M059J (cell line): ENCODE results near the gene SFXN2. TPM values are rescaled to one million over a fixed set of nuclear protein-coding genes. Genes with fewer than 3 reads are reported as not detected.
"Not testable (repeated sequence)": the region's sequence is repeated elsewhere in the genome, so short reads cannot be mapped to it uniquely, and the experiment has no call there.

ENCODE experiments used
- DNase-seq: peaks from one replicate; pipeline ENCODE4 v3.0.0-alpha.2; 2012; ENCODE audit warnings: low read depth
- total RNA-seq: library from RNA; depleted of rRNA; stranded (reverse); fragments of >200 nt; shearing (Covaris generic); gene quantifications from 2 replicates; pipeline ENCODE4 v1.2.3, GENCODE V29; 2014; rRNA removed

The SFXN2 gene, protein sequence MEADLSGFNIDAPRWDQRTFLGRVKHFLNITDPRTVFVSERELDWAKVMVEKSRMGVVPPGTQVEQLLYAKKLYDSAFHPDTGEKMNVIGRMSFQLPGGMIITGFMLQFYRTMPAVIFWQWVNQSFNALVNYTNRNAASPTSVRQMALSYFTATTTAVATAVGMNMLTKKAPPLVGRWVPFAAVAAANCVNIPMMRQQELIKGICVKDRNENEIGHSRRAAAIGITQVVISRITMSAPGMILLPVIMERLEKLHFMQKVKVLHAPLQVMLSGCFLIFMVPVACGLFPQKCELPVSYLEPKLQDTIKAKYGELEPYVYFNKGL
- total RNA-seq: 0.98 and 4.5 TPM in 2 replicates

DNA sequence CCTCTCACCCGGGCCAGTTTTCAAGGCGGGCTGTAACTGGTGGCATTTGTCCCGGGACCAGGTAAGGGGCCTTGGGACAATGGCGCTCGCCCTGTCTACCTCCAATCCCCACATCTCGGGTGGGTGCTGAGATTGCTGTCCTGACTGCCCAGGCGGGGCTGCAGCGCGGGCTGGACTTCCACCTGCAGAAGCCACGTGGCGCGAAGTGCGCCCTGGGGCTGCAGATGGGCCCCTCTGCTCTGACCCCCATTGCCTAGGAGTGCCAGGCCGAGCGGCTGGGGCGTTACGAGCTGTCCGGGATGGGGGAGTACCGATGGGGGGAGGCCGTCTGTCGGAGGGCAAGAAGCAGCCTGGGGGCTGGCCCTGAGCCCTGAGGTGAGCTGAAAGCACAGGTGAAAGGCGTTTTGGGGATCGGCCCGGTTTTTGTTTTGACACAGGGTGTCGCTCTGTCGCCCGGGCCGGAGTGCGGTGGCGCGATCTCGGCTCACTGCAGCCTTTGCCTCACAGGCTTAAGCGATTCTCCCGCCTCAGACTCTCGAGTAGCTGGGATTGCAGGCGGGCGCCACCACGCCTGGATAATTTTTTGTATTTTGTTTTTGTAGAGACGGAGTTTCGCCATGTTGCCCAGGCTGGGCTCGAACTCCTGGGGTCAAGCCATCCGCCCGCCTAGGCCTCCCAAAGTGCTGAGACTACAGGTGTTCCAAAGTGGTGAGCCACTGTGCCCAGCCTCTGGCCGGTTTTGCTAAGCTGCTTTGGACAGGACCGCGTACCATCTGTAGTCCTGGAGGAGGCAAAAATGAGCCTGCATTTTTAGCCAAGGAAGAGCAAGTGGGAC is at the start of gene SFXN2:
SFXN2 (plus strand) TSS at position 16 of the 835 bp plus-strand sequence. CDS start 12,001 bp downstream, outside the sequence.
- DNase-seq: peak; percentile 31

DNA sequence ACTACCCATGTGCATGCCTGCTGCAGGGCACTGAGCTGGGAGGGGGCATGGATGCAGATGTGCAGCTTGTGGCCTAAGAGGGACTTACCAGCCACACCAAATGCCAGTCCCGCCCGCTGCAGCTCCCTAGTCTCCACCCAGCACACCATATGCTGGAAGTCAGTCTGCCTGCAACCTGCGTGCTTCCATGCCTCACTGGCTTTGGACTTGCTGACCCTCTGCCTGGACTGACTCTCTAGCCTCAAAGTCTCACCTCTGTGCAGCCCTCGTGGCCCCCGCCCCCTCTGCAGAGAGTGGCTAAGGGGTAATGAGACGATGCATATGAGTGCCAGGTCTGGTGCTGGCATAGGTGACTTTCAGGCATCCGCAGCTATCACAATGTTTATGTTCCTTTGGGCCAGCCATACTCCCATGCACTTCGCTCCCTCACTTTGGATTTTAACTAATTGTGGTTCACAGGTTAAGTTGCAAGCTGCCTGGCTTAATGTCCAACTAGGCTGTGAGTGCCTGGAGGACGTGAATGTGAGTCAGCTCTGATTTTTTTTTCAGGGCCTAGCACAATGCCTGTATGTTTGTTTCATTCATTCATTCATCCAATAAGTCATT is 48.4 kb upstream of the SFXN2 start:
- no peak for DNase-seq

DNA sequence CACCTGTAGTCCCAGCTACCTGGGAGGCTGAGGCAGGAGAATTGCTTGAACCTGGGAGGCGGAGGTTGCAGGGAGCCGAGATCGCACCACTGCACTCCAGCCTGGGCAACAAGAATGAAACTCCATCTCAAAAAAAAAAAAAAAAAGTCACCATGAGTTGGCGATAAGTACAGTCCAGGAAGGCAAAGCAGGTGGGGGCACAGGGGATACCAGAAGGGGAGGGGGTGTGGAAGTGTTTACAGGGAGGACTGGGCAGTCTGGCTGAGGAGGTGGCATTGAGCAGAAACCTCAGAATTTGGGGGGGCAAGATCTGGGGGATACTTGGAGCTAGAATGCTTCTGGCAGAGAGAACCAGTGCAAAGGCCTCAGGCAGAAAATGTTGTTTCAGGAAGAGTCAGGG is 47.0 kb upstream of the SFXN2 start:
- not testable (repeated sequence) for DNase-seq

DNA sequence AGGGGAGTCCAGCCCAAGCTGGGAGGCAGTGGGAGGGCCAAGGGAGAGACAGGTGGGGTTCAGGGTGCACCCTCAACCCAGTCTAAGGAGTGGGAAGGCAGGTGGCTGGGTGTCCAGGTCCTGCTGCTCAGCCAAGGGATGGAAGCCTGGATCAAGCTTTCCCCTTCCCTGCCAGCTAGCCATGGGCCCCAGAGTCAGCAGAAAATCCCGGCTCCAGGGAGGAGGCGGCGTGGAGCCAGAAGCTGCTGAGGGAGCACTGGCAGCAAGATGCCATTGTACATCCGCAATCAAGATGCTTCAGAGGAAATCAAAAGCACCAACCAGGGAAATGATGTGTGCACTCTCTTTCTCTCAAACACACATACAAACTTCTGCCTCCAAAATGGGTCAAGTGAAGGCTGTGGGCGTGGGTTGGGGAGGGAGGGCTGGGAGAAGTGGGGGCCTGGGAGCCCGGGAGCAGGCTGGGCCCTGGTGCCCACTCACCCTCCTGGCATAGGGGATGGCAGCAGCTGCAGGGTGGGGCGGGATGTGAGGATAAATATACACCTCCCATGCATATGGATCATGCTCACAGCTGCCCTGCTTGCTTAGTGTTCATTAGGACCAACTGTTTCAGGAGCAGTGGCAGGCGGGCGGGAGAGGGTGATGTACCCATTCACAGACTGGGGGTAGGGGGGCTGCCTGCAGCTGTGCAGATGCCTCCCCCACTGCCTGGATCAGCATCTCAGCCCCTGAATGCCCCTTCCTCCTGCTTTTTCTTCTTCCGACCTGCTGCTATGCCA is 45.9 kb upstream of the SFXN2 start:
- DNase-seq: no peak

DNA sequence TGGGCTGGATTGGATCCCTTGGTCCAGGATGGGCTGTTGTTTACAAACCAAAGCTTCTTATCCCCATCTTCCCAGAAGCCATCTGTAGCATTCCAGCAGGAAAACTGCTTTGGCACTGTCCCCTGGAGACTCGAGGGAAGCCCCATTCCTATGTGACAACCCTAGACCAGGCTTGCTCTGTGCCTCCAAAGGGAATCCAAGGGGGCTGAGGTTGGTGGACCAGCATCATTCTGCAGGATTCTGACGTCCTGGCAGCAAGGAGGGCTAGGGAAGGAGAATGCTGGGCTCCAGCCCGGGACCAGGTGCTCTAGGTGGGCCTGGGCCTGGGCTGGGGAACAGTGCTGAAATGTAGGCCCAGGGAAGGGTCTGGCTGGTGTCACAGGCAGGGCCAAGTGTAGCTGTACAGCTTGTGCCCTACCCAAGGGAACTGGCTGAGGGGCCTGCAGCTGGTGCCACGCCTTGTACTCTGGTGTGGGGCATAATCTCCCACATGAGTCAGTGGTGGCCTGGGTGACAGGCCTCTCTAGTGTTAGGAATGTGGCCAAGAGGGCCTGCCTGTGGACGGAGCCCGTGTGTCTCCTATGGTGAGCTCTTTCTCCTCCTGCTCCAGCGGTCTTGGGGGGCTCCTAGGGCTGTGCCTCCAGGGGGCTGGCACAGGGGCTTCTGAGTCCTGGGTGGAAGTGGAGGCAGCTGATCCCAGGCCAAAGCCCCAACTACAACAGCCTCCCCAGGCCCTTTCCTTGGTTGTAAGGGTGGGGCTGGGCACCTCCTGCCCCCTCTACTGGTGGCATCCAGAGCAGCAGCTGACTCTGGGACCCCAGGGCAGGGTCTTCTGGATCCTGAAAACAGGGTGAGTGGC is 45.0 kb upstream of the SFXN2 start:
- peak; percentile 74 for DNase-seq

DNA sequence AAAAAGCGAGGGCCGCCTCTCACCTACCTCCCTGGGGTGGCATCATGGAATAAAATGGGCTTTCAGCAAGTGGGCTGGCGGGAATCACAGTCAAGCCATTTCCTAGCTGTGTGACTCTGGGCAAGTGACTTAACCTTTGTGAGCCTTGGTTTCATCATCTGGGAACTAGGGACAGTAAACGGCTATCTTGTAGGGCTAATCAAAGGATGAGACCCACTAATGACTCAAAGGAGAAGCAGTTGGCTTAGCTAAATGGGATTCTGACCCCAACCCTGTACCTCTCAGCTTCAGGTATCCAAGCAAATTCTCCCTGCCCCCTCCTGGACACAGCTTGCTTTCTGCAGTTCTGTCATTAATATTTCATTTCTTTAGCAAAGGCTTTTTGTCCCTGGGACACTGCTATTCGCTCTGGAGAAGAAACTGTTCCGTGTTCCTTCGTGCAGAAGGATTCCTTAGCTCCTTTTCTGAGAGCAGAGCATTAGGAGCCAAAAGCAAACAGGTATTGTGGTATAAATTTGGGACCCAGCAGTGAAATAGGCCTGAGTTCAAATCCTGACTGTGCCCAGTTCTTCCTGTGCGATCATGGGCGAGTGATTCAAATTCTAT is 44.3 kb upstream of the SFXN2 start:
- no peak for DNase-seq

DNA sequence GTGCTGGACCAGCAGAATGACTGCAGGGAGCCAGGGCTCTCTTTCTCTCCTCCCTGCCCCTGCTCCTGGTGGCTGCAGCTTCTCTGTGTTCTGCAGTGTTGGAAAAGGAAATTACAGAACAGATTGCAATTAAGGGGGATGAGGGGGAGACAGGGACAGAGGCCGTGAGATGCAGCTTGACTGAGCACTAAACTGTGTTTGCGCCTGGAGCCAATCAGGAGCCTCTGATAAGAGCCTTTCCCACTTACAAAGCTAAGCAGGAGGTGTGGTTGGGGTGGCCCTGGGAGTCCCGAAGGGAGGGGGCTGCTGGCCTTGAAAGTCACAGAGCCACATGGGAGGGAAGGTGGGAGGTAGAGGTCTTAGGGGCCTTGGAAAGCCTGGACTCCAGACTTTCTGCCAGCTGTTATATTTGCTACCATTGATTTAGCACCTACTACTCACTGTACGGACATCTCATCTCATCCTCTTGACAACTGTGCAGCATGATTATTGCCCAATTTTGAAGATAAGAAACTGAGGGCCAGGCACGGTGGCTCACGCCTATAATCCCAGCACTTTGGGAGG is 43.5 kb upstream of the SFXN2 start:
- no peak for DNase-seq

DNA sequence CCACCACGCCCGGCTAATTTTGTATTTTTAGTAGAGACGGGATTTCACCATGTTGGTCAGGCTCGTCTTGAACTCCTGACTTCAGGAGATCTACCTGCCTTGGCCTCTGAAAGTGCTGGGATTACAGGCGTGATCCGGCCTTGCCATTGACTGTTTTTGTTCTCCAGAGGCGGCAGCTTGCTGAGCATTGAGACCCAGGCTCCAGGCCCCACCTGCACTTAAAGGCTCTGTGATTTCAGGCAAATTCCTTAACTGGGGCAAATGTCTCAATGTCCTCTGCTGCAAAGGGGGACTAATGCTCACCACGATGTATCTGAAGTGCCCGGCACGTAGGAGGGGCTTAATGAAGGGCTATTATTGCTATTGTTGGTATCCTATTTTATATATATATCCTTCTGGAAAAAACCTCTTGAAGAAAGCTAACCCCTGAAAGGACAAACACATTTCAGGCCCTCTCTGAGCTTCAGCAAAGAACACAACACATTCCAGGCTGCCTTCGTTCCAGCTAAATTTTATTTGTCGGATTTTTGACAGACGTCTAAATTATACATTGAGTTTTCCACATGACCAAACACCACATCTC is 41.1 kb upstream of the SFXN2 start:
- no peak for DNase-seq

DNA sequence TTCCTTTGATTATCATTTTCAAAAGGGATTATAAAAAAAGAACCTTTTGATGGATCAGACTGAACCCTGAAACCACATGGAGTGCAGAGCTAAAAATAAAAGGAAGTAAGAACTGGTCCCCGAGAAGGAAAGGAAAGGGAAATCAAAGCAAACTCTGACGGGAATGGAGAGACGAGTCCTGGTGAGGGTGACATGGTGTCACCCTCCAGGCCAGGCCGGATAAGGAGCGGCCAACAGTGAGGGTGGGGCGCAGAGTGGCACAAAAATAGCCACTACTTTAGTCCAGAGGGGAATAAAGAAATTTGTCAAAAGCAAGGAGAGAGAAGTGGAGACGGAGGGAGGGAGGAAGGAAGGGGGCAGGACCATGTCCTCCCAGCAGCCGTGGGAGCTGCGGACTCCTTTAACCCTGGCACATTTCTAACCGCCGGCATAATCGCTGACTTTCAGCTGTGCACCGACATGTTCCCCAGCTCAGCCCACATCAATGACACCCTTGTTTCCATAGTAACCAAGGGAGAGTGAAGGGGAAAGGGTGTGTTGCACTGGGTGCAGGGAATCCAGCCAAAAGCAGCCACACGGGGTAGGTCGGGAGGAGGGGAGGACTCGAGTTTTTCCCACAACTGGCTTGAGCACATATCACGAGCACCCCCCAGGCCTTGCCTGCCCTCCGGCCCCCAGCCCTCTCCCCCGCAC is 40.5 kb upstream of the SFXN2 start:
- DNase-seq: no peak

DNA sequence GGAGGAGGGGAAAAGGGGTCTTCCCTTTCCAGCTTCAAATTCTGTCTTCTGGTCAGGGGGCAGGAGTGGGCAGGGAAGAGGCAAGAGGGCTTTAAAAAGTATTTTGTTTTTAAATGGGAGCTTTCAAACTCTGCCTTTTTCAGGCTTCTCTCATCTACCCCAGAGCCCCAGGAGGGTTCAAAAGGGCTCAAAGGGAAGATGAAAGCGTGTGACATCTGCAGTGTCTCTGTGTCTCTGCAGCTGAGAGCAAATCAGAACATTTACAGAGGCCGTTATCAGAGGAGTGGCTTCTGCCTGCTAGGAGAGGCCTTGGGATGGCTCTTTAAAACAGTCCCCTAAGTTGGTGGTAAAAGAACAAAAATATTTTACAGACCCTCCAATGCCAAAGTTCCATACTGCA is 39.9 kb upstream of the SFXN2 start:
- DNase-seq: no peak

DNA sequence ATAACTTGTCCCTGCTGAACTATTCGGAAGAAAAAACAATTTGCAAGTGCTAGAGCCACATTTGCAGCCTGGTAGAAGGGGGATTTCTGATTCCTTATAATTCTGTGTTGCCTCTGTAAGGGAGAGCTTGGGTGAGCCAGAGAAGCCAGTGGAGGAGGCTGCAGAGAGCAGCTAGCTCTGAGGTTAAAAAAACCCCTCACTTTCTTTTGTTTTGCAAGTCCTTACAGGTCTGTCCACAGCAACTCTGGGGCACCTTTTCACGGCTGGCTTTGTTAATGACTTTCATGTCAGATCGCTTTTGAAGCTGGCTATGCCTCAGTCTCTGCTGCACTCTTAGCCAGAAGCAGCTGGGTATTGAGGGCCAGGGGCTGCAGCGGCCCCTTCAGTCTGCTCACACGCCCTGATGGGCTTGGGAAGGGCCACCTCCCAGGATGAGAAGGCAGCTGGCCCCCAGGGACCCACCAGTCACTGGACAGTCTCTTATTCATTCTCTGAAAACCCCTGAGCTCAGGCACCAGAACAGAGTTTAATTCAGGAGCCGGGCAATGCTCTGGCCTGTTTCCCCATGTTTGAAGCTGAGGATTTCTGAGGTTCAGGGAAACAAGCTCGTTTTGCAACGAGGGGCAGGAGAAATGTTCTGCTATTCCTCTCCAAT is 39.3 kb upstream of the SFXN2 start:
- DNase-seq: no peak

DNA sequence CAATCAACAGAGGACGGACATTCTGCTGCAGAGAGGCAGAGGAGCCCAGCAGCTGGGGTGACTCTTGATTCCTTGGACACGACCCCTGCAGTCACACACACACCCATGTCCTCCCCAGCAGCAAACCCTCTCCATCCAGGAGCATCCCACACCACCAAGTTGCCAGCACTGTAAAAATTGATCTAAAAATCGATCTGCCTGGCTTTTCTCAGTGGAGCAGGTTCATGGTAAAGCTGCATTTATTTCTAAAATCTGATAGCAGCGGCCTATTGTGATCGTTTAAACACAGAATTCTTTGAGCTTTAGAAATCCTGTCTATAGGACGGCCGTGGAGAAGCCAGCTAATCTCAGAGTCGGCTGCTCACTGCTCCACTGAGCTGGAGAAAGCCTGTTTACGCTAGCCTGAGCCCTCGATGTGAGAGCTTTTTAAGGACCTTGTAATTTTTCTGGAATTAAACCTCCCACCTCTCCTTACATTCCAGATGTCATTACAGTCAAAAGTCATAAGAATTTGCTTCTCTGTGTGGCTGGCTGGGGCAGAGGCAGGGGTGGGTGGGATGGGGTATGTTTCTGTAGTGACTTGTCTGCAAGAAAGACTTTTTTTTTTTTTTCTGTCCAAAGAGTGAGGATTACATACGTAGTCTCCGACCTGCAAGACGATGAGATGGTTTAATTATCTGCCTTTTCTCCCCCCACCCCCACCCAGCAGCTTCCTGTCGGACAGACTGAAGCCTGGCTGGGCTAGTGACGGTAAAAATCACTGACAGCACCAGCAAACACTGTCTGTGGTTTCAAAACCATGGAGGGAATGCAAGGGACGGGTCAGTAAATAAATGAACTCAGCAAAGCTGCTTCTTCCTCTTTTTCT is 38.5 kb upstream of the SFXN2 start:
- peak; percentile 85 for DNase-seq

DNA sequence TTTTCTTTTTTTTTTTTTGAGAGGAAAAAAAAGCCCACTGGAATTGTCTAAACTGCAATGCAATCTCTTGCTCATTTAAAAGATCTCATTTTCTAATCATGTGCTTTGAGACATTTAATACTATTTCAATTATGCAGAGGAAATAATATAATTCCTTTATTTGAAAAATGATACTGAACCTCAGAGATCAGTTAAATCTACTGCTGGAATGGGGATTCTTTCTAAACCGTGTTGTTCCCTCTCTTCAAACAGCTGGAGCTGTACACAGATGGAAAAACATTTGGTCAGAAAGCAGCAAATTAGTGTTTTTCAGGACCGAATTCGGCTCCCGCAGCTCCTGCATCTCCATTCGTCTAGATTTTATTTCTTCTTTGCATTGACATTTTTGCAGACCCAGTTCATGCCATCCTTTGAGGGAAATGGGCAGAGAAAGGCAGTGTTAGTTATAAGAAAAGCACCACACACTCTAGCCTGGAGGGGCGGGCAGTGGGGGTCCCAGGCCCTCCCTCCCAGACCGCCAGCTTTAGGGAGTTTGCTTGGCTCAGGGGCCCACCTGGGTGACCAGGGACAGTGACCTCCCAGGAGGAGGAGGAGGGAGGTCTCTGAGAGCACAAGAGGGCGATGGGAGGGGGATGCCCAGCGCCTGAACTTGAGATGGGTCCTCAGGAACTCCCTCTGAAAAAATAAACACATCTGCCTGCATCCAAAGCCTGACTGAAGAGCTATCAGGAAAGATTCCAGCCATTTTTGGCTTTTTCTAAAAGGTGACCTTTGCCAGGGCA is 37.7 kb upstream of the SFXN2 start:
- no peak for DNase-seq

DNA sequence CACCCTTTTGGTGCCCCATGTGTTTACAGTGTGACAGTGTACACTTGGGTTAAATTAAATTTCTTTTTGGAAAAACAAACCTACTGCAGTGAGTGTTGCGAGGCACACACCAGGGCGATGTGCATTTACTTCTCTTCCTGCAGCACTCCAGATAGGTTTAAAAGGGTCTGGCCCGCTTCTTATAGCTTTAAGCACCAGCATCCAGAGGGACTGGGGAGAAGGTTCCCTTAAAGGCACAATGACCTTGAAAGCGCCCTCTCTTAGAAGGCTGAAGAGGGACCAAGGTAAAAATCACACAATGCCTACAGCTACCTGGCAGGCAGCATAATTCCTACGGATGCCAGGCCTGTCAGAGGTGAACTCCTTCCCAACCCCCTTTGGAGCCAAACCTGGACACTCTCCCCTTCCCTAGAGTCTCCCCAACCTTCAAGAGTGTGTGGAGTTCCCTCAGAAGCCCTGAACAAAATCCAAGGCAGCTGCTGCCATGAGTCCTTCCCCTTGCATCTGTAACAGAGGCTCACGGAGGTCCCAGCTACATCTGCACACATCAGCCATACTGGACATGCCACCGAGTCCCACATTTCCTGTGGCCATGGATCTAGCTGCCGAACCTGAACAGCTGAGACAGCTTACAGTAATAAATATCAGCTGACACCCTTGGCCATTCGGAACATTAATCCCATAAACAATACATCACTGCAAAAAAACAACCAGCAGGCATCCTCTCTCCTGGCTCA is 36.9 kb upstream of the SFXN2 start:
- DNase-seq: no peak

DNA sequence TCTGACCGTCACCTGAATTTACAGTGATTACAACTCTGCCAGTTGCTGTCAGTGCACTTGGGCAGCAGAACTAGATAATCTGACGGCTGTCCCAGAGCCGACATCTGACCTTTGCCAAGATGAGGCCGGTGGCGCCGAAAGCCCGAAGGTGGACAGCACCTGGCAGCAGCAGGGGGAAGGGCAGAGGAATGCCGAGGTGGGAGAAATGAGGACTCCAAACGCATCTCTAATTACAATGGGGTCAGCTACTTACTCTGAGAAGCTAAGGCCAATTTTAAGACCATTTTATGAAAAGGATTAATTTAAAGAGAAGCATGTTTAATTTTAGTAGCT is 36.4 kb upstream of the SFXN2 start:
- DNase-seq: no peak

DNA sequence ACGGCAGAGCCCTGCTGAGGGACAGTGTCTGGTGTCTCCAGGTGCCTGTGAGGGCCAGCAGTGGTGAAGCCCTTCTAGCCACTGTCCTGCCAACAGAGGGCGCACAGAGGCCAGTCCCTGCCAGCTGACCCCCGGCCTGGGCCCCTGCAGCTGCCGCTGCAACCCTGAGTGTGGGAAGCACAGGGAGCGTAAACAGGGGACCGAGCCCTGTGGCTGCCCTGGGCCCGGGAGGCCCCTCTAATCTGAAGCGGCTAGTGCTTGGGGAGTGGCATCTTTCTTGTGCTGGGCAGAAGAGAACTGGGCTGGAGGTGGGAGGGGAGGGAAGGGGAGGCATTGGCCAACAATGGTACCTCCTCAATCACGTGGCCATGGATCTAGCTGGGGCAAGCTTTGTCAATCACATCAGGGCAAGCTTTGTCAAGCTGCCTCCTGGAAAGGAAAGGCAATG is 35.6 kb upstream of the SFXN2 start:
- peak; percentile 29 for DNase-seq
